Ascending aorta (tissue), 2 donors: ENCODE data around the gene SPCS1. TPM values are rescaled to one million over a fixed set of nuclear protein-coding genes. Genes with fewer than 3 reads are reported as not detected.

Experiments used
- DNase-seq, 2 donors: peaks; one replicate each; pipeline ENCODE4 v3.0.0-alpha.2; 2019; ENCODE audit warnings: low spot score in 2 of 2
- H3K27ac ChIP-seq, 2 donors: fragments of 200-600 bp; sonication (generic); one replicate each; pipeline ENCODE4 v1.5.1; 2016 to 2017; ENCODE audit warnings: mild to moderate bottlenecking in 1 of 2
- H3K27me3 ChIP-seq: fragments of 200-600 bp; sonication (generic); one replicate; pipeline ENCODE4 v1.5.1; 2017
- H3K36me3 ChIP-seq, 2 donors: fragments of 200-600 bp; sonication (generic); one replicate each; pipeline ENCODE4 v1.5.1; 2016
- H3K4me1 ChIP-seq, 2 donors: fragments of 200-600 bp; sonication (generic); one replicate each; pipeline ENCODE4 v1.5.1; 2016 to 2017; ENCODE audit warnings: mild to moderate bottlenecking in 1 of 2
- H3K4me3 ChIP-seq, 2 donors: fragments of 200-600 bp; sonication (generic); one replicate each; pipeline ENCODE4 v1.5.1; 2016 to 2017; ENCODE audit warnings: mild to moderate bottlenecking in 1 of 2
- H3K9me3 ChIP-seq, 2 donors: fragments of 200-600 bp; sonication (generic); one replicate each; pipeline ENCODE4 v1.5.1; 2016
- intact Hi-C: fragments of 100-400 bp; cut with DNase I; formaldehyde crosslinking; loops from one replicate; pipeline ENCODE4 v1.15.1; 2023
- total RNA-seq: library from RNA; depleted of rRNA; stranded (reverse); fragments of >200 nt; gene quantifications from one replicate; pipeline ENCODE4 v1.1.0, GENCODE V29; 2016
- TF ChIP-seq, protein P1 (sequence below), 3 experiments: fragments of 200-600 bp in 2 of 3; fragments of 450-650 bp in 1 of 3; sonication (generic) in 2 of 3; IDR thresholded peaks; one replicate each; pipeline ENCODE4 v1.5.1; 2016 to 2019; ENCODE audit warnings: antibody characterized with exemption in 3 of 3, mild to moderate bottlenecking in 1 of 3, moderate library complexity in 1 of 3

The SPCS1 gene
- total RNA-seq, 1 donor from 2014 or later, result 170 TPM

DNA sequence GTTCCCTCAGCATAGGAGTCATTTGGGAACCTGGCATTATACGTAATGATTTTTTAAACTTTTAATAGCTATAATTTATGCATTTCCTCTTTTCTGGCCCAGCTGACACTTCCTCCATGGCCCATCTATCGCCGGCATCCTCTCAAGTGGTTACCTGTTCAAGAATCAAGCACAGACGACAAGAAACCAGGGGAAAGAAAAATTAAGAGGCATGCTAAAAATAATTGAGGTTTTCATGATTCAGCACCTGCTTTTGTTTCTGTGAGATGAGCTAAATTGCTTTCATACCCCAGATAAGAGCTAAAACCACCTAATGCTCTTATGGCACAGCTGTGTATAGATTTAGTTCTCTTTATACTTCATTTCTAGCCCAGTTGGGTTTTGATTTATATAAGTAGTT is 1.7 kb downstream of the SPCS1 start:
- intact Hi-C loops, result loop anchor here (10.0 kb wide), 2 partner anchors 763 to 1177 kb away; partner anchors contain the start of genes ACTR8, PARP3 and RRP9
- TF ChIP-seq, protein P1, sequence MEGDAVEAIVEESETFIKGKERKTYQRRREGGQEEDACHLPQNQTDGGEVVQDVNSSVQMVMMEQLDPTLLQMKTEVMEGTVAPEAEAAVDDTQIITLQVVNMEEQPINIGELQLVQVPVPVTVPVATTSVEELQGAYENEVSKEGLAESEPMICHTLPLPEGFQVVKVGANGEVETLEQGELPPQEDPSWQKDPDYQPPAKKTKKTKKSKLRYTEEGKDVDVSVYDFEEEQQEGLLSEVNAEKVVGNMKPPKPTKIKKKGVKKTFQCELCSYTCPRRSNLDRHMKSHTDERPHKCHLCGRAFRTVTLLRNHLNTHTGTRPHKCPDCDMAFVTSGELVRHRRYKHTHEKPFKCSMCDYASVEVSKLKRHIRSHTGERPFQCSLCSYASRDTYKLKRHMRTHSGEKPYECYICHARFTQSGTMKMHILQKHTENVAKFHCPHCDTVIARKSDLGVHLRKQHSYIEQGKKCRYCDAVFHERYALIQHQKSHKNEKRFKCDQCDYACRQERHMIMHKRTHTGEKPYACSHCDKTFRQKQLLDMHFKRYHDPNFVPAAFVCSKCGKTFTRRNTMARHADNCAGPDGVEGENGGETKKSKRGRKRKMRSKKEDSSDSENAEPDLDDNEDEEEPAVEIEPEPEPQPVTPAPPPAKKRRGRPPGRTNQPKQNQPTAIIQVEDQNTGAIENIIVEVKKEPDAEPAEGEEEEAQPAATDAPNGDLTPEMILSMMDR (IDR thresholded peaks at IDR 0.05), result no peak

DNA sequence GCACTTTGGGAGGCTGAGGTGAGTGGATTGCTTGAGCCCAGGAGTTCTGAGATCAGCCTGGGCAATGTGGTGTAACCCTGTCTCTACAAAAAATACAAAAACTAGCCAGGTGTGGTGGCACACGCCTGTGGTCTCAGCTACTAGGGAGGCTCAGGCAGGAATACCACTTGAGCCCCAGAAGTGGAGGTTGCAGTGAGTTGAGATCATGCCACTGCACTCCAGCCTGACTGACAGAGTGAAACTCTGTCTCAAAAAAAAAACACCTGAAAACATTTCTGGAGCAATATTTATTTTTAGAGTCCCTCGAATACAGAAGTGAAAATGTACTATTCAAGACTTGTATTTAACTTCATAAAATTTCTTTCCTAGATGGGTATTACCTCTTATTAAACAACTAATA is 4.6 kb downstream of the SPCS1 start:
- no peak for DNase-seq
- H3K4me1 ChIP-seq, result peaks cover 5 to 10% of the 10 kb centered on the region in 2 donors
- no peaks in the 10 kb centered on the region for H3K27me3 ChIP-seq
- H3K36me3 ChIP-seq, result peaks cover 7 to 19% of the 10 kb centered on the region in 2 donors
- H3K4me3 ChIP-seq, result no peak overlapping the region
- intact Hi-C loops, result no loop called here
- TF ChIP-seq, protein P1 (IDR thresholded peaks at IDR 0.05), result no peak
- H3K27ac ChIP-seq, result no peak overlapping the region
- no peaks in the 10 kb centered on the region for H3K9me3 ChIP-seq

More for the DNA sequence above, 1.7 kb downstream of the SPCS1 start:
- Histone ChIP-seq H3K27me3 (no peaks in the 10 kb centered on the region), H3K27ac (peak overlapping the region in 1 of 2 donors; percentile 85), H3K4me1 (peaks cover 10 to 23% of the 10 kb centered on the region in 2 donors), H3K36me3 (peaks cover 5 to 17% of the 10 kb centered on the region in 2 donors), H3K9me3 (no peaks in the 10 kb centered on the region), H3K4me3 (peak overlapping the region in 1 of 2 donors; percentile 85)
- peak in 1 of 2 donors; percentile 21 for DNase-seq

DNA sequence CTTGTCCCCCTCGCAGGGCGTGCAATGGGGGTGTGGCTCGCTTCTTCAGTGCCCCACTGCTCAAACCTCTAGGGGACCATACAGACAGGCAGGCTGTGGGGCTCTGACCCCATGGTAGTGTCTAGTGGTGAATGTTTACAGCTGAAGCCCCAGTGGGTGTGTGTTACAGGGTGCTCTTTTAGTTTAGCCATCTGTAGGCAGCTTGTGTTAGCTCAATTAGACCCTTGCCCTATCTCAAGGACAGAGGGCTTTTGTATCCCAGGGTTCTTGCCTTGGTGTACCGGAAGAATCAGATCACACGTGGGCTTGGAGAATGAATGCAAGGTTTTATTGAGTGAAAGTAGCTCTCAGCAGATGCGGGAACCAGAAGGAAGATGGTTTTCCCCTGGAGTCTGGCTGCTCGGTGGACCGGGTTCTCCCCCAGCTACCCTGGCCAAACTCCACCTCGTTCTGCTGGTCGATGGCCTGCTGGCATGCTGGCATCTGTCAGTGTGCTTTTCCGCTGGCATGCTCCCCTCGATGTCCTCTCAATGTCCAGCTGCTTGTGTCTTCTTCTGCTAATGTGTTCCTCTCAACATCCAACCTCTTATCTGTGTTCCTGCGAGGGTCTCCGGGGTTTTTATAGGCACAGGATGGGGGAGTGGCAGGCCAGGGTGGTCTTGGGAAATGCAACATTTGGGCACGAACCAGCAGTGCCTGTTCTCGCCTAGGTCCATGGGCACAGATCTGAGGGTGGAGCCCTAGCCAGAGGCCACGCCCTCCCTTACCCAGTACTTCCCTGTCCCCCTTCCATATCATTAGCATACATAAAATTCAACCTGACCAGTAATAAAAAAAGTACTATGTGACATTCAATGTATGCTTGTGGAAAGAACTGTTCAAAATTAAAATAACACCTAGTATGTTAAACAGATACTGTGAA is 6.6 kb downstream of the SPCS1 start:
- TF ChIP-seq, protein P1 (IDR thresholded peaks at IDR 0.05), result no peak
- peak in 1 of 2 donors; percentile 35 for DNase-seq
- H3K27ac ChIP-seq, result no peak overlapping the region
- H3K4me1 ChIP-seq, result peaks cover under 1% of the 10 kb centered on the region in 2 donors
- peaks cover 7 to 19% of the 10 kb centered on the region in 2 donors for H3K36me3 ChIP-seq
- no peaks in the 10 kb centered on the region for H3K27me3 ChIP-seq
- H3K4me3 ChIP-seq, result no peak overlapping the region
- H3K9me3 ChIP-seq, result no peaks in the 10 kb centered on the region
- intact Hi-C loops, result no loop called here

GRCh38 chr3:52714335-52715302 is 8.7 kb downstream of the SPCS1 start:
- Histone ChIP-seq H3K27ac (no peak overlapping the region), H3K9me3 (peaks cover 0 to under 1% of the 10 kb centered on the region in 2 donors), H3K27me3 (no peaks in the 10 kb centered on the region), H3K36me3 (peaks cover 13 to 18% of the 10 kb centered on the region in 2 donors), H3K4me1 (no peaks in the 10 kb centered on the region), H3K4me3 (no peak overlapping the region)
- DNase-seq, result no peak
- TF ChIP-seq, protein P1 (IDR thresholded peaks at IDR 0.05), result no peak
- intact Hi-C loops, result no loop called here

DNA sequence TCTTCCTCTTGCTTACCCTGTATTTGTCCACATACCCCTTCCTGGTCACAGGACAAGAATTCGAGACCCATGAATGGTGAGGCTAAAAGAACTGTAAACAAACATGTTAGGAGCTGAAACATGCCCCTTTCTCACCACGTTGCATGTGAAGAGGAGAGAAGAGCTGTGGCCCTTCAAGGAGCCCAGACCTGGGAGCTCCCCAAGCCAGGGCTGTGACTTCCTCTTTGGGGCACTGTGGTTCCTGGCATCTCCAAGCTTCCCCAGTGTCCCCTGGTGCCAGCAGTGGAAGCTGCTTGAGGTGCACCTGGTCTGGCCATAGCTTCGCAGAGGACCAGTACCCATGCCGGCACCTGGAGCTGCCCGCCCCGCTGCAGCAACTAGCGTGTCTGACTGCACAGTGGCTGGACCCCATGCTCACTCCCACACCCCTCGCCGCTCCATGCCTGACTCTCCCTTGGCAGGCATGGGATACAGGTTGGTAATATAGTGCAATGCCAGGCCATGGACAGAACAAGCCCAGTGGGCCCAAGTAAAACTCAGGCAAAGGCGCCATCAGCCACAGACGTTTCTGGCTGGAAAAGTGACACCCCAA is 9.9 kb downstream of the SPCS1 start:
- H3K27ac ChIP-seq, result no peak overlapping the region
- peaks cover 0 to 4% of the 10 kb centered on the region in 2 donors for H3K9me3 ChIP-seq
- no peak for DNase-seq
- H3K27me3 ChIP-seq, result no peaks in the 10 kb centered on the region
- TF ChIP-seq, protein P1 (IDR thresholded peaks at IDR 0.05), result no peak
- H3K36me3 ChIP-seq, result peaks cover 18% of the 10 kb centered on the region in 2 donors
- no peak overlapping the region for H3K4me3 ChIP-seq
- no peaks in the 10 kb centered on the region for H3K4me1 ChIP-seq
- intact Hi-C loops, result no loop called here
